Activated CD8-positive, alpha-beta memory T cell treated with anti-CD3 and anti-CD28 coated beads, Interleukin-2, amount 50 U/mL, for 4 hours (primary cell): ENCODE results near the gene ZCCHC18.

Experiments
- DNase-seq: peaks from one replicate; pipeline ENCODE4 v3.0.0-alpha.2; 2020

The ZCCHC18 gene

GRCh38 chrX:104134583-104135261 lies 22.4 kb downstream of the ZCCHC18 start:
- no peak for DNase-seq

GRCh38 chrX:104135677-104136076 lies 23.4 kb downstream of the ZCCHC18 start:
- no peak for DNase-seq

- peak; percentile 52 for DNase-seq
Observed at GRCh38 chrX:104136241-104137019, 24.1 kb downstream of the ZCCHC18 start.

GRCh38 chrX:104137496-104137895 lies 25.2 kb downstream of the ZCCHC18 start:
- DNase-seq, result no peak

GRCh38 chrX:104141087-104141760 lies 28.9 kb downstream of the ZCCHC18 start:
- no peak for DNase-seq

GRCh38 chrX:104151037-104151436 lies 38.7 kb downstream of the ZCCHC18 start:
- no peak for DNase-seq

- peak; percentile 65 for DNase-seq
Observed at GRCh38 chrX:104156630-104157529, 44.6 kb downstream of the ZCCHC18 start, which contains the start of gene SLC25A53. SLC25A53 (minus strand) TSS chrX:104157009; CDS start chrX:104105257, 51,752 bp downstream.
